Tibial artery (tissue), 4 donors: ENCODE measurements around the gene ORM2.

Experiments used
- DNase-seq, 2 donors: peaks; one replicate each; pipeline ENCODE4 v3.0.0-alpha.2; 2019
- H3K27ac ChIP-seq, 2 donors: fragments of 200-600 bp; sonication (generic) in 1 of 2; 1 replicate in 1 of 2; 2 replicates in 1 of 2; pipeline ENCODE4 v1.5.1; 2018 to 2019; ENCODE audit warnings: mild to moderate bottlenecking in 1 of 2
- H3K27me3 ChIP-seq, 2 donors: fragments of 200-600 bp; sonication (generic) in 1 of 2; one replicate each; pipeline versions ENCODE4 v1.5.1 to v1.6.0; 2016 to 2019
- H3K36me3 ChIP-seq, 3 donors: fragments of 200-600 bp; sonication (generic) in 2 of 3; one replicate each; pipeline ENCODE4 v1.5.1; 2016 to 2019; ENCODE audit warnings: mild to moderate bottlenecking in 2 of 3
- H3K4me1 ChIP-seq, 4 donors: fragments of 200-600 bp; sonication (generic) in 2 of 4; 1 replicate in 3 of 4; 2 replicates in 1 of 4; pipeline ENCODE4 v1.5.1; 2016 to 2019
- H3K4me3 ChIP-seq, 2 donors: fragments of 200-600 bp; sonication (generic) in 1 of 2; 1 replicate in 1 of 2; 2 replicates in 1 of 2; pipeline ENCODE4 v1.5.1; 2018 to 2019; ENCODE audit warnings: mild to moderate bottlenecking in 2 of 2
- H3K9me3 ChIP-seq, 3 donors: fragments of 200-600 bp; sonication (generic) in 1 of 3; one replicate each; pipeline ENCODE4 v1.5.1; 2016 to 2019
- intact Hi-C: fragments of 100-400 bp; cut with DNase I; formaldehyde crosslinking; loops from one replicate; pipeline ENCODE4 v1.15.0; 2023; ENCODE audit warnings: low total_unique reads
- TF ChIP-seq, protein P1 (sequence below), 2 experiments: fragments of 200-600 bp in 1 of 2; fragments of 450-650 bp in 1 of 2; IDR thresholded peaks; one replicate each; pipeline ENCODE4 v1.5.1; 2017 to 2019; ENCODE audit warnings: antibody characterized with exemption in 2 of 2, mild to moderate bottlenecking in 1 of 2, moderate library complexity in 1 of 2

The ORM2 gene

DNA sequence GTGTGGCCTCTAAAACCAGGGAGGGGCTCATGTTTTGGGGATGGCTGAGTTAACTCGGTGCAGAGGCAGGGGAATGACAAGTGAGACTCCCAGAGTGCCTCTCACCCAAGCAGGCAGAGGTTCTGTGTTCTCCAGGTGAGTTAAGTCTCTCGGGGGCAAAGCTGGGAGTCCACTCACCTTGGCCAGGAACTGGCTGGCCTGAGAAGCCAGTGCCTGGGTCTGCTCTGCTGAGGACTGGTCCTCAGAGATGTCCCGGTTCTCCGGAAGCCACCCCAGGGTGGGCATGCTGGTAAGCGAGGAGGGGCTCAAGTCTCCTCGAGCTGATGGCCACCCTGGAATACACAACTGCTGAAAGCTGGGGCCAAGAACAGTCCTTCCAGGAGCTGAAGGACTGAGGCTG, 37.7 kb downstream of the ORM2 start:
- Histone ChIP-seq H3K36me3 (peaks cover 51 to 83% (median 72%) of the 10 kb centered on the region in 3 donors), H3K27me3 (no peaks in the 10 kb centered on the region), H3K27ac (peak overlapping the region; percentile 49 to 57), H3K4me1 (peaks cover 0 to 25% (median 22%) of the 10 kb centered on the region in 4 donors), H3K9me3 (no peaks in the 10 kb centered on the region), H3K4me3 (no peak overlapping the region)
- intact Hi-C loops, result no loop called here
- no peak for DNase-seq
- TF ChIP-seq, protein P1, sequence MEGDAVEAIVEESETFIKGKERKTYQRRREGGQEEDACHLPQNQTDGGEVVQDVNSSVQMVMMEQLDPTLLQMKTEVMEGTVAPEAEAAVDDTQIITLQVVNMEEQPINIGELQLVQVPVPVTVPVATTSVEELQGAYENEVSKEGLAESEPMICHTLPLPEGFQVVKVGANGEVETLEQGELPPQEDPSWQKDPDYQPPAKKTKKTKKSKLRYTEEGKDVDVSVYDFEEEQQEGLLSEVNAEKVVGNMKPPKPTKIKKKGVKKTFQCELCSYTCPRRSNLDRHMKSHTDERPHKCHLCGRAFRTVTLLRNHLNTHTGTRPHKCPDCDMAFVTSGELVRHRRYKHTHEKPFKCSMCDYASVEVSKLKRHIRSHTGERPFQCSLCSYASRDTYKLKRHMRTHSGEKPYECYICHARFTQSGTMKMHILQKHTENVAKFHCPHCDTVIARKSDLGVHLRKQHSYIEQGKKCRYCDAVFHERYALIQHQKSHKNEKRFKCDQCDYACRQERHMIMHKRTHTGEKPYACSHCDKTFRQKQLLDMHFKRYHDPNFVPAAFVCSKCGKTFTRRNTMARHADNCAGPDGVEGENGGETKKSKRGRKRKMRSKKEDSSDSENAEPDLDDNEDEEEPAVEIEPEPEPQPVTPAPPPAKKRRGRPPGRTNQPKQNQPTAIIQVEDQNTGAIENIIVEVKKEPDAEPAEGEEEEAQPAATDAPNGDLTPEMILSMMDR (IDR thresholded peaks at IDR 0.05), result no peak

DNA sequence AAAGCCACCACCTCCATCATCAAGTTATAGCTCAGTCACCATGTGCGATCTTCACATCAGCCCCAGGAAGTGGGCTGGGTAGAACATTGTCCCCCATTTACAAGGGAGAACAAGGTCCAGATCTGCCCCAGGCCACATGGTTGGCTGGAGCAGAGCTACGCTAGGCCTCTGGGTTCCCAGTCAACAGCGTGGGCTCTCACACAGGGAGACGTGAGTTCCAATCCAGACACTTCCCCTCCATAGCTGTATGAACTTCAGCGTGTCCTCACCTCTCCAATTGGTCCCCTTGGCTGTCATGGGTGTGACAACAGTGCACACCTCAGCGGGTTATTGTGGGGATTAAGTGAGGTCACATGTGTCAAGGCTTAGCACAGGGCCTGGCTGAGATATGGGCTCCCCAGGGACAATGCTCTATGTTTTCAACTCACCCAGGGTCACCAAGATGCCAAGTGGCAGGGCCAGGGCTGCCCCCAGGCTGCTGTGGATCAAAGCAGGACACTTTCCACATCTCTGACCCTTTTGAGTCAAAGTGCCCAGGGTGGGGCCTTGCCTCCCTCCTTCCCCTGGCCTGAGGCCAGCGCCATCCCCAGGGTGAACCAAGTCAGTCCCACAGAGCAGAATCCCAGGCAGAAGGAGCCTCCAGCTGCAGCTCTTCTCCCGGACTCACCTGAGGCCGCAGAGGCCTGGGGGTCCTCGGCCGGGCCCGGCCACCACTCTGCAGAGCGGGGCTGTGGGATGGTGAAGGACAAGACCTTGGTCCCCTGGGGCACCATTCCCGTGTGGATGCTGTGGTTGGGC, 38.3 kb downstream of the ORM2 start:
- no peaks in the 10 kb centered on the region for H3K9me3 ChIP-seq
- H3K27me3 ChIP-seq, result no peaks in the 10 kb centered on the region
- H3K36me3 ChIP-seq, result peaks cover 45 to 83% (median 69%) of the 10 kb centered on the region in 3 donors
- TF ChIP-seq, protein P1 (IDR thresholded peaks at IDR 0.05), result no peak
- intact Hi-C loops, result no loop called here
- no peak overlapping the region for H3K4me3 ChIP-seq
- H3K4me1 ChIP-seq, result peaks cover 0 to 30% (median 25%) of the 10 kb centered on the region in 4 donors
- no peak for DNase-seq
- H3K27ac ChIP-seq, result peak overlapping the region; percentile 49 to 57

DNA sequence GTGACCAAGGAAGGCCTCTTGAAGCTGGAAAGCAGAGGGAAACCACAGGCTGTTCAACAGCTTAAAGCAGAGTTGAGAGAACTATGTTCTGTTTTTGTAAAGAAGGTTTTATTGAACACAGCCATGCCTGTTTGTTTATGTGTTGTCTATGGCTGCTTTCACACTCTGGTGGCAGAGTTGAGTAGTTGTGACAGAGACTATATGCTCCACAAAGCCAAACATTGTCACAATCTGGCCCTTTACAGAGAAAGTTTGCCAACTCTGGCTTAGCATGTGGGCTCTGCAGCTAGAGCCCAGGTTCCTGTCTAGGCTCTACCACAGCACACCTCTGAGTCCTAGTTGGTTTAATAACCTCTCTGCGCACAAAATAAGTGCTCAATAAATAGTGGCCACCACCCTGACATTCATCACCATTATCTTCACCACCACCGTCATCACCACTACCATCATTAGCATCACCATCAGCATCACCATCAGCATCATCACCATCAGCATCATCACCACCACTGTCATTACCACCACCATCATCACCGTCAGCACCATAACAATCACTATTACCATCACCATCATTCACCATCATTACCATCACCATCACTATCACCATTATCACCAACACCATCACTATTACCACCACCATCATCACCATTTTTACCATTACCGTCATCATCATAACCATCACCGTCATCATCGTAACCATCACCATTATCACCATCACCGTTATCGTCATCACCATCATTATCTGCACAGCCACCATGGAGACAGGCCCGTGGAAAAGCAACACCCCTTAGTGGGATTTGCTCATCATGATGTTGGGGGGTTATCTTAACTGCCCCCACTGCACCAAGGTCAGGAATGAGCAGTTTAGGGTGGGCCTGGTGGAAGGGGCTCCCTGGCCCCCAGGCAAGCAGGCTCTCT, 39.8 kb downstream of the ORM2 start:
- no peak for DNase-seq
- no peaks in the 10 kb centered on the region for H3K9me3 ChIP-seq
- H3K36me3 ChIP-seq, result peaks cover 33 to 83% (median 69%) of the 10 kb centered on the region in 3 donors
- TF ChIP-seq, protein P1 (IDR thresholded peaks at IDR 0.05), result no peak
- no peak overlapping the region for H3K4me3 ChIP-seq
- peak overlapping the region in 1 of 2 donors; percentile 5 for H3K27ac ChIP-seq
- H3K4me1 ChIP-seq, result peaks cover 0 to 30% (median 22%) of the 10 kb centered on the region in 4 donors
- H3K27me3 ChIP-seq, result no peaks in the 10 kb centered on the region
- intact Hi-C loops, result no loop called here

DNA sequence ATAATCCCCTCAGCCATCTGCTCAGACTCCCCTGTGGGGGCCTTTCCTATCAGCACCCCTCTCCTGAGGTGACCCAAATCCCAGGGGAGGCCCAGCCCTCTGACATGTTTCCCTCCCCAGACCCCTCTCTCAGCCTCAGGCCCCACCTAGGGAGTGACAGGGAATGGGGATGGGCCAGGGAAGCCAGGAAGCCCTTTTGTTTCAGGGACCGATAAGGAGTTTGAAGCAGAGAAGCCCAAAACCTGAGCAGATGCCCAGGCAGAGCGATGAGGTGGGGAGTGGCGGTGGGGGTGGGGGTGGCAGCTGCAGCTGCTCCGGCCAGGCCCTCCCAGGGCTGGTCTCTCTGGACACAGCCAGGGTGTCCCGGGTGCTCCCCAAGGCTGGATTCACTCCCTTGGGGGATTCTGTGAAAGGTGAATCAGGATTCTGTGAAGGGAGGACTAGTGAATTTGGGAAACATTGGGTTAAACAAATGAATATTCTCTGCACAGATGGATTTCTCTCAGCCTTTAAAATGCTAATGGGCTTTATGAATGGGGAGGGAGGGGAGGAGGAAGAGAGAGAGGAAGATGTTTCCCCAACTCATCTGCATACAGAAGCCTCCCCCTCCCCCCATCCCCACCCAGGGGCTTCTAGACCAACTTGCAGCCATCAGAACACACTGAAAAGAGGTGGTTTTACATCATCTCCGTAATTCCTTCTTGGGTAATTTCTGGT, 40.7 kb downstream of the ORM2 start:
- Histone ChIP-seq H3K27me3 (no peaks in the 10 kb centered on the region), H3K4me1 (peaks cover 0 to 30% (median 21%) of the 10 kb centered on the region in 4 donors), H3K36me3 (peaks cover 25 to 85% (median 63%) of the 10 kb centered on the region in 3 donors), H3K4me3 (no peak overlapping the region), H3K9me3 (no peaks in the 10 kb centered on the region), H3K27ac (peak overlapping the region in 1 of 2 donors; percentile 5)
- no peak for DNase-seq
- intact Hi-C loops, result no loop called here
- TF ChIP-seq, protein P1 (IDR thresholded peaks at IDR 0.05), result no peak

DNA sequence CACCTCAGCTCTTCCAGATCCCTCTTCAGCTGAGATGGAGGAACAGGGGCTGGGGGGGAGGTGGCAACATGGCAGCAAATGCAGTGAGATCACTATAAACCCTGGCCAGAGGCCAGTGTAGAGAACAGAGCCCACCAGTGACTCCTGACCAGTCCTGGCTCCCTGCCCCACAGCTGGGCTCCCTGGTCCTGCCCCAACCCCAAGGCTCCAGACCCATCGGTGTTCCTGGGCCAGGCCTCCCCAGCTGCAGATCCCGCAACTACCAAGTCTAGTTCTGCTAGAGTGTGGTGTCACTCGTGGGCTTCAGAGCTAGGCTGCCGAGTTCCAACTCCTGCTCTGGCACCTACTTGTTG, 41.3 kb downstream of the ORM2 start:
- TF ChIP-seq, protein P1 (IDR thresholded peaks at IDR 0.05), result no peak
- Histone ChIP-seq H3K27me3 (no peaks in the 10 kb centered on the region), H3K27ac (no peak overlapping the region), H3K9me3 (no peaks in the 10 kb centered on the region), H3K36me3 (peaks cover 25 to 87% (median 69%) of the 10 kb centered on the region in 3 donors), H3K4me1 (peaks cover 0 to 26% (median 20%) of the 10 kb centered on the region in 4 donors), H3K4me3 (no peak overlapping the region)
- DNase-seq, result no peak
- intact Hi-C loops, result no loop called here
